ENCODE data around the gene ADGRA1.

ADGRA1 gene

DNA sequence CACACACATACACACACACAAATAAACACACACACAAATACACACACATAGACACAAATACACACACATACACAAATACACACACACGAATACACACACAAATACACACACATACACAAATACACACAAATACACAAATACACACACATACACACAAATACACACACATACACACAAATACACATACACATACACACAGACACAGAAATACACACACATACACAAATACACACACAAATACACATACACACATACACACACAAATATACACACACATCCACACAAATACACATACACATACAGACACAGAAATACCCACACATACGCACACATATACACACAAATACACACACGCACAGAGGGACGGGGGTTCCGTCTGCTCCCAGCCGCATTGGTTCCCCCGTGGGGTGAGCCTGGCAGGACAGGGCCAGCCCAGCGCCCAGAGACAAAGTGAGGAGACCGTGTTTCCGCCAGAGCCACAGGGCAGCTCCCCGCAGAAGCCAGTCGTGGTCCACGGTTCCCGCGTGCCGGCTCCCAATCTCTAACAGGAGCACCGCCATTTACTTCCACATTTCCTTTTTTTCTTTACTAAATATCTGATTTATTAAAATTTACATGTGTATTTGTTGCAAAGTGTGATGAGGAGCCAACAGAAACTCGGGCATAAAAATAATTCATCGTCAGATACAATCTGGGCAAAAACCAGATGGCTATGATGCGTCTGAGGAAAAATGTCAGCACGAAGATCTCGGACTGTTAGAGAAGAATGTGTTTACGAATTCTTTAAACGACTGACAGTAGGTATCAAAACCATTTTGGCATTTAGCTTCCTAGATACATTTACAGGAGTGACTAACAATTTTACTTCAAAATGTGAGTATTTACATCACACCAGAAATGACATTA lies 69.2 kb downstream of the ADGRA1 start:
- DNase-seq: no peak
- Mint-ChIP-seq H3K4me1 (ENCODE audit: low read depth in 2 of 2) (peaks cover 3 to 5% of the 10 kb centered on the region in 2 donors), H3K4me3 (no peak overlapping the region), H3K9me3 (no peaks in the 10 kb centered on the region), H3K36me3 (ENCODE audit: insufficient read depth) (no peaks in the 10 kb centered on the region), H3K27me3 (peaks cover 10 to 15% of the 10 kb centered on the region in 2 donors), H3K27ac (no peak overlapping the region)
- ATAC-seq (replicated peaks): no peak

- DNase-seq: no peak
- H3K36me3 Mint-ChIP-seq (ENCODE audit: insufficient read depth): no peaks in the 10 kb centered on the region
- H3K27me3 Mint-ChIP-seq: peaks cover 5 to 17% of the 10 kb centered on the region in 2 donors
- H3K9me3 Mint-ChIP-seq: no peaks in the 10 kb centered on the region
- H3K4me3 Mint-ChIP-seq: peak overlapping the region in 1 of 2 donors; percentile 42
- no peak overlapping the region for H3K27ac Mint-ChIP-seq
- peaks cover 3 to 5% of the 10 kb centered on the region in 2 donors for H3K4me1 Mint-ChIP-seq (ENCODE audit: low read depth in 2 of 2)
- ATAC-seq (replicated peaks): no peak
Observed at GRCh38 chr10:133157662-133158436, 70.1 kb downstream of the ADGRA1 start.

- DNase-seq (no peak), ATAC-seq (replicated peaks) (no peak)
- Mint-ChIP-seq H3K36me3 (ENCODE audit: insufficient read depth) (no peaks in the 10 kb centered on the region), H3K4me1 (ENCODE audit: low read depth in 2 of 2) (peaks cover 3 to 8% of the 10 kb centered on the region in 2 donors), H3K9me3 (no peaks in the 10 kb centered on the region), H3K4me3 (peak overlapping the region in 1 of 2 donors; percentile 42), H3K27ac (no peak overlapping the region), H3K27me3 (peaks cover 9 to 22% of the 10 kb centered on the region in 2 donors)
Observed at GRCh38 chr10:133158437-133158755, 70.7 kb downstream of the ADGRA1 start.

- ATAC-seq (replicated peaks) (no peak), DNase-seq (no peak)
- peaks cover 9 to 28% of the 10 kb centered on the region in 2 donors for H3K27me3 Mint-ChIP-seq
- H3K36me3 Mint-ChIP-seq (ENCODE audit: insufficient read depth): no peaks in the 10 kb centered on the region
- H3K4me1 Mint-ChIP-seq (ENCODE audit: low read depth in 2 of 2): peaks cover 3 to 8% of the 10 kb centered on the region in 2 donors
- H3K27ac Mint-ChIP-seq: no peak overlapping the region
- no peaks in the 10 kb centered on the region for H3K9me3 Mint-ChIP-seq
- peak overlapping the region in 1 of 2 donors; percentile 42 for H3K4me3 Mint-ChIP-seq
Observed at GRCh38 chr10:133158756-133159610, 71.3 kb downstream of the ADGRA1 start.

- H3K27me3 Mint-ChIP-seq: peaks cover 9 to 30% of the 10 kb centered on the region in 2 donors
- DNase-seq: no peak
- no peaks in the 10 kb centered on the region for H3K36me3 Mint-ChIP-seq (ENCODE audit: insufficient read depth)
- no peak for ATAC-seq (replicated peaks)
- H3K9me3 Mint-ChIP-seq: no peaks in the 10 kb centered on the region
- H3K4me1 Mint-ChIP-seq (ENCODE audit: low read depth in 2 of 2): peaks cover 3 to 8% of the 10 kb centered on the region in 2 donors
- H3K4me3 Mint-ChIP-seq: peak overlapping the region in 1 of 2 donors; percentile 42
- H3K27ac Mint-ChIP-seq: no peak overlapping the region
Observed at GRCh38 chr10:133159611-133159949, 71.9 kb downstream of the ADGRA1 start.

DNA sequence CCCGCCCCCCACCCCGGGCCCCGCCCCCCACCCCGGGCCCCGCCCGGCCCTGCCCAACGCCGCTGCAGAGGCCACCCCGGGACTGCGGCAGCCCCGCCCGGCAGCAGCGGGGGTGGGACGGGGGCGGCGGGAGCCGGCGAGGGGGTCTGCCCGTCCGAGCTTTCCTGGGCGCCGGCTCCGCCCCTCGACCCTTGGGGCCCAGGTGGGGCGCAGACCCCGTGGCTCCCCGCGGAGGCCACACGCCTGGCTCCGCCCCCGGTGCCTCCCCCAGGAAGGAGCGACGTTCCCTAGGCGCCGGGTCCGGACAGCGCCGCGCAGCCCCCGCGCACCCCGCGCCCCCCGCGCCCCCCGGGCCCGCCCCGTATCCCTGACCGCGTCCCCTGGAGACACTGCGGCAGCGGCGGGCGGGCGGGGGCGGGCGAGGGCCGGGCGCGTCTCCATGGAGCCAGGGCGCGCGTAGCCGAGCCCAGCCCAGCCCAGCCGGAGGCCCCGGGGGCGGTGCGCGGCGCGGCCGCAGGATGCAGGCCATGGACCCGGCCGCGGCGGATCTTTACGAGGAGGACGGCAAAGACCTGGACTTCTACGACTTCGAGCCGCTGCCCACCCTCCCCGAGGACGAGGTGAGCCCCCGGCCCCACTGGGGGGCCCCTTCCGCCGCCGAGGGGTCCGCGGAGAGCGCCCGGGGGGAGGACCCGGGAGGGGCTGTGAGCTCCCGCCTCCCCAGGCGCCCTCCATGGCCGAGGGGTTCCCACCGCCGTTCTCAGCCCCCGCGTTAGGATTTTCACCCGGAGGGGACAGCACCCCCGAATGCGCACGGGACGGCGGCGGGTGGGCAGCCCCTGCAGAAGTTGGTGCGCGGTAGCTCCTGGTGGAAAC lies 72.5 kb downstream of the ADGRA1 start, which contains the start of gene KNDC1:
TSS of gene KNDC1 (plus strand) at position 270 of the 876 bp plus-strand sequence. CDS start at position 519, 249 bp downstream.
- DNase-seq (no peak), ATAC-seq (replicated peaks) (peak; percentile 69)
- Mint-ChIP-seq H3K27ac (no peak within 1 kb of the TSS), H3K36me3 (ENCODE audit: insufficient read depth) (no peaks in the 10 kb centered on the region), H3K9me3 (no peaks in the 10 kb centered on the region), H3K4me1 (ENCODE audit: low read depth in 2 of 2) (peaks cover 3 to 8% of the 10 kb centered on the region in 2 donors), H3K27me3 (peaks cover 9 to 30% of the 10 kb centered on the region in 2 donors), H3K4me3 (peak within 1 kb of the TSS; percentile 66 to 69)

- Mint-ChIP-seq H3K27me3 (peaks cover 9 to 30% of the 10 kb centered on the region in 2 donors), H3K9me3 (no peaks in the 10 kb centered on the region), H3K4me1 (ENCODE audit: low read depth in 2 of 2) (peaks cover 3 to 8% of the 10 kb centered on the region in 2 donors), H3K36me3 (ENCODE audit: insufficient read depth) (no peaks in the 10 kb centered on the region), H3K27ac (no peak overlapping the region), H3K4me3 (peak overlapping the region; percentile 66 to 69)
- no peak for DNase-seq
- ATAC-seq (replicated peaks): no peak
Observed at GRCh38 chr10:133160826-133161471, 73.2 kb downstream of the ADGRA1 start.

DNA sequence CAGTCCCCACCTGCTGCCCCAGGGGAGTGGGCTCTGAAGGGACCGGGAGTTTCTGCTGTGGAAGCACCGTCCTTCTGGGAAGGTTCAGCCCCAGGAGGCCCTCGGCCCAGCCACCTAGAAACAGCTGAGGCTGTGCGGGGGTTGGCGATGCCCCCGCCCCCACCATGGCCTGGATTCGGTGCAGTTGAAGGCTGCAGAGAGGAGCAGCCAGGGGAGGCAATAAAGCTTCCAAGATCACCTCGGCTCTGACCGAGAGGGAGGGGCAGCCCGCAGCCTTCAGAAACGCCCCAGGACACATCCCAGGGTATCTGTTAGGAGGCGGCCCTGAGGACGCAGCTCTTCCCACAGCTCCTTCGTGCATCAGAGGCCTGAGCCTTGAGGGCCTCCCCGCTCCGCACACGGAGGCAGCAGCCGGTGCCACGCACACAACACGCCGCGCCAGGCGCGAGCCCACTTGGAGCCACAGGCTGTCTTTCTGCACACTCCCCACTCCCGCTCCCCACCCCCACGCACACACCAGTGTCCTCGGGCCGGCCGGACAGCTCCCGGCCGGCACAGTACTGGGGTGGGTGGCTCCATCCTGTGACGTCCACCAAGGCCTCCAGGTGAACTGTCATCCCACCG lies 73.9 kb downstream of the ADGRA1 start:
- peak overlapping the region; percentile 66 to 69 for H3K4me3 Mint-ChIP-seq
- H3K9me3 Mint-ChIP-seq: no peaks in the 10 kb centered on the region
- no peaks in the 10 kb centered on the region for H3K36me3 Mint-ChIP-seq (ENCODE audit: insufficient read depth)
- no peak overlapping the region for H3K27ac Mint-ChIP-seq
- ATAC-seq (replicated peaks): no peak
- no peak for DNase-seq
- H3K4me1 Mint-ChIP-seq (ENCODE audit: low read depth in 2 of 2): peaks cover 3 to 8% of the 10 kb centered on the region in 2 donors
- peaks cover 9 to 30% of the 10 kb centered on the region in 2 donors for H3K27me3 Mint-ChIP-seq

DNA sequence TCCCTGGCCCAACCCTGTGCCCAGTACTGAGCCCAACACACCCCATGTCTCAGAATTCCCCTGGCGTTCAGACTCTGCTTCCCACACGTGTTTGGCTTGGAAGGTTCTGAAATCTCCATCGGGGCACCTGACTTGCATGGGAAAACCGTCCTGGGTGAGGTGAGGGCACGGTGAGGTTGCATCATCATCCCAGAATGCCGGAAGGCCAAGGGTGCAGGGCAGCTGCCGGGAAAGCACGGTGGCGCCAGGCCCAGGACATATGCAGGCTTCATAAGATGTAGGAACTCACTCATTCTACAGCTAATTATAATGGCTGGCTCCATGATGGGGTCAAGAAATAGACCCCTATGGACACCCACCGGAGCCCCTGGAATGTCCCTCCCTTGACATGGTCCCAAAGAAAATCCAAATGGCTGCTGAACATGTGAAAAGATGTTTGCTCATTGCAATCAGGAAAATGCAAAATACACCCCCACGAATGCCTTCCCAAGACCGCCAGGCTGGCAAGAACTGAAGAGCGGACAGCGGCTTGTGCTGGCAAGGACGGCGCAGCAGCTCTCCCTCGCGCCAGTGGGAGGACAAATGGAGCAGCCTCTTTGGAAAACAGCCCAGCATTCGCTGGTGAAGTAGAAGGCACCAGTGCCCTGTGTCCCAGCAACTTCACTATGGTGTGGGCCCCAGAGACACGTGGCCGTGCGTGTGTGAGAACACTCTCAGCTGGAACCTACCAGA lies 74.6 kb downstream of the ADGRA1 start:
- DNase-seq (no peak), ATAC-seq (replicated peaks) (no peak)
- peak overlapping the region in 1 of 2 donors; percentile 8 for H3K4me3 Mint-ChIP-seq
- H3K27ac Mint-ChIP-seq: no peak overlapping the region
- H3K9me3 Mint-ChIP-seq: no peaks in the 10 kb centered on the region
- no peaks in the 10 kb centered on the region for H3K36me3 Mint-ChIP-seq (ENCODE audit: insufficient read depth)
- peaks cover 3 to 8% of the 10 kb centered on the region in 2 donors for H3K4me1 Mint-ChIP-seq (ENCODE audit: low read depth in 2 of 2)
- peaks cover 9 to 30% of the 10 kb centered on the region in 2 donors for H3K27me3 Mint-ChIP-seq

DNA sequence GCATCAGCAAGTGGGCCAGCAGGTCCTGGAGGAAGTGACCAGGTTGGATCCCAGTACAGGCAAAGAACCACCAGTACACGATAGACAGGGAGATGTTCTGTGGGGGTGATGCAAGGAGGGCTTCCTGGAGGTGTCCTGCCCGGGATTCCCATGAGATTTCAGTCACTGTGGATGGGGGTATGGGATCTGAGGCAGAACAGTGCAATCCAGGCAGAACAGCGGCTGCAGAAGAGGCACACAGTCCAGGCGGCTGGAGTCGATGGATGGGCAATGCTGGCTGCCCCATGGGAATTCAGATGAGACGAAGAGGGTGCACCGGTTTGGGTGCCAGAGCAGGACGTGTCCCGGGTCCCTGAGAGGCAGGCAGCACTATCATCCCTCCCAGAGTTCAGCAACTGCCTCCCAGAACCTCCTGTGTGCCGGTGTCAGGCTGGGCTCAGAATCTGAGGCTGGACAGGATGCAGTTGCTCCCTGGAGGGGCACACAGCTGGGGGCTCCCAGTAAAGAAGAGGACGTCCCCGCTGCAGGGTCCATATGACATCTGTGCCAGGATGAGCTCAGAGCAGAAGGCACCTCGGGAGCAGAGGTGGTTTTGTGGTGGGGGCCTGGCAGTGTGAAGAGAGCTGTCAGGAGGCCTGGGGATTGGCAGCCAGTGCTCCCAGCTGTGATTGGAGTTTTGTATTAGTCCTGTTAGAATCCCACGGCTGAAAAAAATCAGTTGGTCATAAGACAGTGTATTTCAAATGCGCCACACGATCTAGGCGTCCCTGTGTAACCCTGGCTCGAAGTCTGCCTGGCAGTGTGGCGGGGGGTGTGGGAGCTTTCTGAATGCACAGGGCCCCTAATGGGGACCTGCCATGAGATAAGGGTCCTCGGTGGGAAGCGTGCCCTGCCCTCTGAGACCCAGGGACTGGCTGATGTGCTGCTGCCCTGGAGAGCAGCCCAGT lies 75.5 kb downstream of the ADGRA1 start:
- no peak for DNase-seq
- Mint-ChIP-seq H3K36me3 (ENCODE audit: insufficient read depth) (no peaks in the 10 kb centered on the region), H3K4me1 (ENCODE audit: low read depth in 2 of 2) (peaks cover 3 to 8% of the 10 kb centered on the region in 2 donors), H3K4me3 (no peak overlapping the region), H3K9me3 (no peaks in the 10 kb centered on the region), H3K27me3 (peaks cover 9 to 34% of the 10 kb centered on the region in 2 donors), H3K27ac (no peak overlapping the region)
- no peak for ATAC-seq (replicated peaks)

All from effector memory CD8-positive, alpha-beta T cell (primary cell).